Placental epithelial cell (primary cell): ENCODE data around the gene LAT. TPM values are rescaled to one million over a fixed set of nuclear protein-coding genes. Genes with fewer than 3 reads are reported as not detected.

Experiments used
- total RNA-seq: library from RNA; depleted of rRNA; stranded (reverse); fragments of >200 nt; gene quantifications from 2 replicates; pipeline ENCODE4 v1.2.3, GENCODE V29; 2012

The LAT gene, protein sequence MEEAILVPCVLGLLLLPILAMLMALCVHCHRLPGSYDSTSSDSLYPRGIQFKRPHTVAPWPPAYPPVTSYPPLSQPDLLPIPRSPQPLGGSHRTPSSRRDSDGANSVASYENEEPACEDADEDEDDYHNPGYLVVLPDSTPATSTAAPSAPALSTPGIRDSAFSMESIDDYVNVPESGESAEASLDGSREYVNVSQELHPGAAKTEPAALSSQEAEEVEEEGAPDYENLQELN
- 0.79 and 1.2 TPM in 2 replicates for total RNA-seq

GRCh38 chr16:28984619-28985135 lies at the start of gene LAT:
Gene LAT (plus strand): TSS chr16:28985052. CDS start chr16:28985418, 366 bp downstream.

GRCh38 chr16:28950648-28951409 lies 34.0 kb upstream of the LAT start, which contains the start of gene NFATC2IP:
Gene NFATC2IP (plus strand): TSS chr16:28950937. CDS start chr16:28951012, 75 bp downstream.

DNA sequence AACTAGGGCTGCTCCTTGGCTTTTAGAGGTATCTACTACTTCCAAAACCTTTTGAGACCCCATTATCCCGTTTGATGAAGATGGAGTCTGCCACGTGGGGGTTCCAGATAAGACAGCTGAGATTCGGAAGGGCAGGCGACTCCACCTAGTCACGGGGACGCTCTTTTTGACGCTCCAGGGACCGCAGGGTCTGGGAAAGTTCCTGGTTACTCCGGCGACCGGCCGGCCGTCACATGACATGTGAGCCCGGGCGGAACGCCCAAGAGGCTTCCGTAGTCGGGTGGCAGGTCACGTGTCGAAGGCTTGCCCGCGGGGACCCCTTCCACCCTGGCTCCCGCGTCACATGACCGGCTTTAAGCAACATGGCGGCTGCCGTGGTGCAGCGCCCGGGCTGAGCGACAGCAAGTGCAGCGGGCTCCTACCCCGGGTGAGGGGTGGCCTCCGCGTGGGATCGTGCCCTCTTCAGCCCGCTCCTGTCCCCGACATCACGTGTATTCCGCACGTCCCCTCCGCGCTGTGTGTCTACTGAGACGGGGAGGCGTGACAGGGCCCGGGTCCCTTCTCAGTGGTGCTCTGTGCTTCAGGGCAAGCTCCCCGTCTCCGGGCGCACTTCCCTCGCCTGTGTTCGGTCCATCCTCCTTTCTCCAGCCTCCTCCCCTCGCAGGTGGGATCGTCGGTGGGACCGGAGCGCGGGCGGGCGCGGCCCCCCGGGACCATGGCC lies 10.3 kb upstream of the LAT start, which contains the start of gene SPNS1:
Gene SPNS1, plus strand, starts transcription at position 342 of the 721 bp plus-strand sequence. Its CDS starts 374 bp downstream, at position 716.

Other genes with a start within 250 kb of the LAT start
- 3.9 TPM in 1 of 2 replicates, not detected in the other for gene NPIPB9, start 233.3 kb upstream of the LAT start, total RNA-seq
- 54.6 and 59.0 TPM in 2 replicates for gene ATXN2L, start 162.1 kb upstream of the LAT start, total RNA-seq
- gene TUFM, start 138.7 kb upstream of the LAT start, total RNA-seq, result 76.6 and 111 TPM in 2 replicates
- gene SH2B1, start 121.2 kb upstream of the LAT start, total RNA-seq, result 19.7 and 26.7 TPM in 2 replicates
- gene ATP2A1, start 106.6 kb upstream of the LAT start, total RNA-seq, result 0.11 and 0.39 TPM in 2 replicates
- gene RABEP2, start 59.8 kb upstream of the LAT start, total RNA-seq, result 52.3 and 68.3 TPM in 2 replicates
- not detected in 2 replicates for gene CD19, start 53.1 kb upstream of the LAT start, total RNA-seq
- gene NFATC2IP, start 34.1 kb upstream of the LAT start, total RNA-seq, result 14.7 and 19.6 TPM in 2 replicates
- gene SPNS1, start 10.3 kb upstream of the LAT start, total RNA-seq, result 32.6 and 70.6 TPM in 2 replicates